GM18858 (cell line): ENCODE measurements around the gene KCNH2.

Source experiments
- ATAC-seq: cut with Tn5 transposase; IDR thresholded peaks from one replicate; pipeline ENCODE4 v1.9.1; 2021; ENCODE audit not compliant: unreplicated experiment

The KCNH2 gene

GRCh38 chr7:150962553-150963399 lies 15.3 kb downstream of the KCNH2 start:
- no peak for ATAC-seq

GRCh38 chr7:150962290-150962552 lies 15.9 kb downstream of the KCNH2 start:
- ATAC-seq: no peak

- ATAC-seq: no peak
Observed at GRCh38 chr7:150961510-150962289, 16.4 kb downstream of the KCNH2 start.

- ATAC-seq: no peak
Observed at GRCh38 chr7:150959739-150960734, 18.1 kb downstream of the KCNH2 start.

GRCh38 chr7:150959081-150959480 lies 19.0 kb downstream of the KCNH2 start:
- ATAC-seq: no peak

GRCh38 chr7:150958597-150958996 lies 19.5 kb downstream of the KCNH2 start:
- no peak for ATAC-seq

GRCh38 chr7:150958062-150958552 lies 20.0 kb downstream of the KCNH2 start:
- ATAC-seq: no peak

- no peak for ATAC-seq
Observed at GRCh38 chr7:150957133-150958020, 20.7 kb downstream of the KCNH2 start.

GRCh38 chr7:150956395-150957132 lies 21.6 kb downstream of the KCNH2 start:
- no peak for ATAC-seq

- no peak for ATAC-seq
Observed at GRCh38 chr7:150955519-150956394, 22.4 kb downstream of the KCNH2 start.

- no peak for ATAC-seq
Observed at GRCh38 chr7:150954986-150955518, 23.1 kb downstream of the KCNH2 start.

GRCh38 chr7:150954201-150954985 lies 23.7 kb downstream of the KCNH2 start:
- ATAC-seq: no peak

- ATAC-seq: no peak
Observed at GRCh38 chr7:150953061-150953997, 24.8 kb downstream of the KCNH2 start.

- ATAC-seq: no peak
Observed at GRCh38 chr7:150952331-150953050, 25.6 kb downstream of the KCNH2 start.

GRCh38 chr7:150951521-150951920 lies 26.6 kb downstream of the KCNH2 start:
- ATAC-seq: no peak

- no peak for ATAC-seq
Observed at GRCh38 chr7:150951181-150951520, 27.0 kb downstream of the KCNH2 start.
